ENCODE measurements around the gene RBMS3.

DNA sequence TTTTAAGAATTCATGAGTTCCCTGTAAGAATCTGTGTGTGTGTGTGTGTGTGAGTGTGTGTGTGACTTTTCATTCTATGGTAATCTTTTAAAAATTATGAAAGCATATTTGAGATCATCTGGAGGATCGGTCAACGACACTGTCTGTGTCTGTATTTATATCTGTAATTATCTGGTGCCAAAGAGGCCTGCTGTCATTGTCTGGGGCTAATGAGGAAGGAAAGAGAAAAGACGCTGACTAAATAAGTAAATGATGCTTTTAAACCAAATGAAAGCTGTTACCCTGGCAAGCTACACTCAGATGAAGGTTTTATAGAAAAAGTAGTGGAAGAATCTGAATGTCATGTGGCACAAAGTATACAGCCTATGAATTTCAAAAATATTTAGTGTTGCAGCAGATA lies 439.8 kb downstream of the RBMS3 start:
- TF ChIP-seq, protein P1, sequence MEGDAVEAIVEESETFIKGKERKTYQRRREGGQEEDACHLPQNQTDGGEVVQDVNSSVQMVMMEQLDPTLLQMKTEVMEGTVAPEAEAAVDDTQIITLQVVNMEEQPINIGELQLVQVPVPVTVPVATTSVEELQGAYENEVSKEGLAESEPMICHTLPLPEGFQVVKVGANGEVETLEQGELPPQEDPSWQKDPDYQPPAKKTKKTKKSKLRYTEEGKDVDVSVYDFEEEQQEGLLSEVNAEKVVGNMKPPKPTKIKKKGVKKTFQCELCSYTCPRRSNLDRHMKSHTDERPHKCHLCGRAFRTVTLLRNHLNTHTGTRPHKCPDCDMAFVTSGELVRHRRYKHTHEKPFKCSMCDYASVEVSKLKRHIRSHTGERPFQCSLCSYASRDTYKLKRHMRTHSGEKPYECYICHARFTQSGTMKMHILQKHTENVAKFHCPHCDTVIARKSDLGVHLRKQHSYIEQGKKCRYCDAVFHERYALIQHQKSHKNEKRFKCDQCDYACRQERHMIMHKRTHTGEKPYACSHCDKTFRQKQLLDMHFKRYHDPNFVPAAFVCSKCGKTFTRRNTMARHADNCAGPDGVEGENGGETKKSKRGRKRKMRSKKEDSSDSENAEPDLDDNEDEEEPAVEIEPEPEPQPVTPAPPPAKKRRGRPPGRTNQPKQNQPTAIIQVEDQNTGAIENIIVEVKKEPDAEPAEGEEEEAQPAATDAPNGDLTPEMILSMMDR (IDR thresholded peaks at IDR 0.05) = no peak
- TF ChIP-seq EP300 (IDR thresholded peaks at IDR 0.05; ENCODE audit: low read depth) = no peak
